HG02938 (cell line): Measurements from ENCODE around the gene HCN2.
A peak's percentile ranks its signal among the peaks of the same experiment; 100 is the strongest.

Source experiments
- ATAC-seq: cut with Tn5 transposase; IDR thresholded peaks from one replicate; pipeline ENCODE4 v1.9.1; 2021; ENCODE audit warnings: mild to moderate bottlenecking, moderate library complexity; ENCODE audit not compliant: unreplicated experiment

Gene HCN2

DNA sequence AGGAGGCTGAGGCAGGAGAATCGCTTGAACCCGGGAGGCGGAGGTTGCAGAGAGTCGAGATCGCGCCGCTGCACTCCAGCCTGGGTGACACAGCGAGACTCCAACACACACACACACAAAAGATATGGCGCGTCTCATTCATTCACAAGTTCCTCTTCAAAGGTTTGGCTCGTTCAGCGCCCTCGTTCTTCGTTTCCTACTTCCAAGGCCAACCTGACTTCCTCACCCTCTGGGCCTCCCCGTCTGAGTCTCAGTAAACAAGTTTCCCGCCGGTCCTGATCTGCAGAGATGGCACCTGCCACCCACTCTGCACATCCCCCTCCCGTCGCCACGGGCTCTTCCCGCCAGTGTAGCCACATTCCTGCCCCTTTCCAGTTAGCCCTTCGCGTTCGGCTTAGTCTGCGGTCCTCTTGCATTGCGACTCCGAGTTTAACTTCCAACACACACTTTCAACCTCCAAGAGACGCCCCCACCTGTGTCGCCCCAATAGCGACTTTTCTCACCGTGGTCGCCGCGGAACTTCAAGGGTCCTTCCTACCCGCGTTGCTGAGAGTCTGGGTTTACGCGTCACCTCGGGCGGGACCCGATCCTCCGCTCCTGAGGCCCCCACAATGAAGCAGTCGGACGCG, 18.6 kb upstream of the HCN2 start:
- no peak for ATAC-seq

DNA sequence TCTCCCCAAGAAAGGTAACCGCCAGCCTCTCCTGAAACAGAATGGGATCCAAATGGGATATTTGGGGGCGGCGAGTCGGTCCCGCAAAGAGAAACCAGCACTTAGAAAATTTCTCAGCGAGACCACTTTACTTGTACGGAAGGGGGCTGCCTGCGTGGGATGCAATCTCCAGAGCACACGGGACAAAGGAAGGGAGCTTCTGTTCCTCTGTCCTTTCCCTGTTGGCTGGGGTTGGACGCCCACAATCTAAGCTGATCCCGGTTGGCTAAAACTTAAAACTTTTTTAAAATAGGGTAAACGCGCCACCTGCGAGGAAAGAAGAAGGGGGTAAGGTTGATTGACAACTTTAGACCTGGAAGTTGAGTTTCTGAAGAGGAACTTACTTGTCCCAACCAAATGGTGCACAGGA, 18.1 kb upstream of the HCN2 start:
- ATAC-seq = peak; percentile 2

DNA sequence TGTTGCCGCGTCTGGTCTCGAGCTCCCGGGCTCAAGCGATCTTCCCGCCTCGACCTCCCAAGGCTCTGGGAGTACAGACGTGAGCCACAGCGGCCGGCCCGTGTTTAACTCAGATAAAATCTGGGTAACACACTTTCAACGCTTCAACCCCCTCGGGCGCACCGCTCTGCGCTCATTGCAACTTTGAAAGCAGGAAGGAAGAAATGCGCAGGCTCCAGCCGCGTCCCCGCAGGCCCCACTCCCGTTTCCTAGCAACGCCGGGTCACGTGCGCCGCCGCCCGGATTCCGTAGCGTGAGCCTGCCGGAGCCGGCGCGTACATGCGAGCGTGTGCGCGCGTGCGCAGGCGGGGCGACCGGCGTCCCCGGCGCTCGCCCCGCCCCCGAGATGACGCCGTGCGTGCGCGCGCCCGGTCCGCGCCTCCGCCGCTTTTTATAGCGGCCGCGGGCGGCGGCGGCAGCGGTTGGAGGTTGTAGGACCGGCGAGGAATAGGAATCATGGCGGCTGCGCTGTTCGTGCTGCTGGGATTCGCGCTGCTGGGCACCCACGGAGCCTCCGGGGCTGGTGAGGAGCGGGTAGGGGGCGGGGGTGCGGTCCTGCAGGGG, 17.4 kb upstream of the HCN2 start, which contains the start of gene BSG:
Gene BSG (plus strand): TSS at position 457 of the 603 bp plus-strand sequence. CDS start 39 bp downstream, at position 496.
- ATAC-seq = peak; percentile 64

DNA sequence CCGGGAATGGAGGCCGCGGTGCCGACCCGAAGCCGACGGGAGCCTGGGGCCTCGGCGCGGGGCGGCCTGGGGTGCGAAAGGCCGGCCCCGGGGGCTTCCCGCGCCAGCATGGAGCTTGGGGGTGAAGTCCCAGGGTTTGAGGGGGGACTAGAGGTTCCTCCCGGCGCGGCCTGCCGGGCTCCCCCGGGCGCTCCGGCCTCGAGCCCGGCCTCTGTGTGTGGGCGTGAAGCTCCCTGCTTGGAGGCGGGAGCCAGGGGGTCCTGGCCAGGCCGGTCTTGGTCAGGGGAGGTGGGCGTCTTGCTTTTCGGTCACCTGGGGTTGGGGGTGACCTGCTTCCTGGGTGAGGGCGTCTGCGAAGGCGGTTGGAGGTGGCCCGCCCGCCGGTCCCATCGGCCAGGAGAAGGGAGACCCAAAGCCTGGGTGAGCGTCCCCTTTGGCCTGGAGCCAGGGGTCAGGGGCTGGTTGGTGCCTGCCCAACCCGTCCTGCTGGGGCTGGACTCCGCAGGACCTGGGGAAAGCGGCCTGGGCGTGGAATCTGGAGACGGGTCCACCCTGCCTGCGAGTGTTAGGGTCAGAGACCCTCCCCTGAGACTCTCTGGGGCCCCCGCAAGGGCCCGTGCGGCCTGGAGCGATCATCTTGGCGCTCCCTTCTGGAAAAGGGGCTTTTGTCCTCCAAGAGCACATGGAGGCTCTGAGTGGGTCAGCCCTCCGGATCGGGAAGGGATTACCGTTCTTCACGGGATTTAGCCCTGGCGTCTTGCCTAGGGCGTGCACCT, 16.8 kb upstream of the HCN2 start:
- ATAC-seq = no peak

DNA sequence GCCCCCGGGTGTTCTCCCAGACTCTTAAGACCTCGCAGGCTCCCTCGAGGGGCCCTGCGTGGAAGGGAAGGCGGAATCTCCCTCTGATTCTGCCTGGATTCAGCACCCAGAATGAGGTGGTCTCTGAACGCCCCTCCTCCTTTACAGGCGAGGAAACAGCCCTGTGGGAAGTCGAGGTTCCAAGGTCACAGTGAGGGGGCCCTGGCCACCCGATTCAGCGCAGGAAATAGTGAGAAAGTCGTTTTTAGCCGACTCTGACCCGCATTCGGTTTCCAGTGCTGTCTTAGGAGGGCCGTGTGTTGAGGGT, 16.2 kb upstream of the HCN2 start:
- ATAC-seq = no peak

DNA sequence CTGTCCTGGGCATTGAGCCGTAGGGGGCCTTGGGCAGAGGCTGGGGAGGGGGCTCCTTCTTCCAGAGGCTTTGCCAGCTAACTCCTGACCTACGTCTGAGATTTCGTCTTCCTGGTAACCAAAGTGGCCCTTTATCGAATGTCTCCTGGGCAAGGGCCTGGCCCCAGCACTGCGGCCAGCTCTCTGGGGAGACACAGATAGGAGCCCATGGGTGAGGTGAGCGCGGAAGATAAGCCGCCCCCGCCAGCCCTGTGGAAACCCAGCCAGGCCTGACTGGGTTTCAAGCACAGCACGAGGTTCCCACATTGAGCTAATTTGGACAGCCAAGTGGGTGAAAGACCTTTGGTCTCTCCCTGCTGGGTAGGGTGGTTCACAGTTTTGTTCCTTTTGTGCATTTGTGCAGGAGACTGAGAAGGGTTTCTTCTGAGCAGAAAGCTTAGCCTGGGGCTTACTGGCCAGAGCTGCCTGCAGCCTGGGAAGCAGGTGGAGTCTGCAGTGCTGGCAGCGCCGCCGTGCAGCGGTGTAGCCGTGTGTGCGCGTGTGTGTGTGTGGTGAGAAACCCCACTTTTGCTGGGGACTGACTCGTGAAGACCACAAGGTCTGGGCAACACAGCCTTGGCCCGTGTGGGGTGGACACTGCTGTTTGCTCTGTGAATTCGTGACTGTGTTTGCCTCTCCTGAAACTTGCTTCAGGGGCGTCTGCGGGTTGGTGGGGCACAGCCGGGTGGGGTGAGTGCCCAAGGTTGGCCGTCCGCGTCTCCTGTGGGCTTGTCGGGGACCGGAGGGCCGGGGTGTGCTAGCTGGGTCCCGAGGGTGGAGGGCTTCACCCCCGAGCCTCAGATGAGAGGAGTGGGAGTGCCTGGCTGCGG, 14.8 kb upstream of the HCN2 start:
- no peak for ATAC-seq

DNA sequence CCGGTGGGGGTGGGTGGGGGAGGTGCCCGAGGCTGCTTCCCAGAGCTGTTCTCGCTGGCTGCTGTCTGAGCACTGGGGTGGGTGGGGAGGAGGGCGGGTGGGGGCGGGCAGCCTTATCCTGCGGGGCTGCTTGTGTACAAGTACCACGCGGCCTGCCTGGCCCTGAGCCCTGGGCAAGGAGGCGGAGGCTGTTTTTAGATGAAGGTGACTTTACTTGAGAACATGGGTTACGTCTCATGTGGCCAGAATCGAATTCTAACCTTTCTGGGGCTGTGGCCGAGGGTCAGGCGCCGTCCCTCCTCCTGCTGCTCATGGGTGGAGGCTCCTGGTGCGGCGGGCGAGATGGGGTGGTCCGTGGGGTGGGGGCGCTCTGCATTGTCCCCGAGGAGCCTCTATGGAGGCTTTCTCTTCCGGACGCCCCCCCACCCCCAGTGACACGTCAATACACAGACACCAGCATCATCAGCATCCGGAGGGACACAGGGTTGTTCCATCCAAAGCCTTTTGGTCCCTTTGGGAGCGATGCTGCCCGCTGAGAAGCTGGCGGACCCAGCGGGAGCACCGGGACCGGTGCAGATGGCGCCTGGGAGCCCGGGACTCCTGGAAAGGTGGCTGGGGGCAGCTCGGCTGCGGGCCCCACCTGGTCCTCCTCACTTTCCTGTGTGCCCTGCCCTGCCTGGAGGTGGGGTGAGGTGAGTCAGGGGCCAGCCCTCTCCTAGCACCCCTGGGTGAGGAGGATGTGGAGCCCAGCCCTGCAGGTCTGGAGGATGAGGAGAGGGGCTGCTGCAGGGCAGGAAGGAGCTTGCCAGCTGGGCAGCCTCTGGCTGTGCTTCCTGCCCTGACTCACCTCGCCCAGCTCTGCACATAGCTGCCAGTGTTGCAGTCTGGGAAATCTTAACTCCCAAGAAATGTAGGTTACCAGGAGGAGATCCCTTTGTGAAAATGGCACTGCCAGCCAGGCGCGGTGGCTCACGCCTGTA, 13.9 kb upstream of the HCN2 start:
- no peak for ATAC-seq

DNA sequence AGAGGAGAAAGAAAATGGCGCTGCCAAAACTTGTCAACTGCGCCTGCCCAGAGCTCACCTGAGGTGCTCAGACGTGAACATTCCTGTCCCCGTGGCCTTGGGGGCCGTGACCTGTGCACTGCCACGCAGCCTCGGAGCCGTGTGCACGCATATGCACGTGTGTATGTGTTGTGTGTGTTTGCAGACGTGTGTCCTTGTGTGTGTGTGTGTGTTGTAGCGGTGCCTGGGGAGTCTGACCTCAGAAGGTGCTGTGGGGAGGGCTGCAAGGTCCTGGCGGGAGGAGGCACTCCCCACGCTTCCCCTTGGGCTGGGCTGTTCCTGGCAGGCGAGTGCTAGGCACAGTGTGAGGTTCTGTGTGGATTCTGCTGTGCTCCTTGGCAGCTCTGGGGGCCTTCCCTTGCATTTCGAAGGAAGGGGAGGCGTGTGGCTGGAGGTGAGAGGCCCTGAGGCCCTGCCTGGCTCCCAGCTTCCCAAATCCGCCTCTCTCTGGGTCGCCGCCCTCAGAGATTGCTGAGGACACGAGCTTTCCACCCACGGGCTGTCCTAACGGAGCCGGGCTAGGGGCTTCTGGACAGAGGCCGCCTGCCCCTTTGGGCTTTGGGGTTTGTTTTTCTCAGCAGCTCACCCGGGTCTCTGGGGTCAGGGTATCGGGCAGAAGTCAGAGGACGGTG, 12.8 kb upstream of the HCN2 start:
- ATAC-seq = no peak

DNA sequence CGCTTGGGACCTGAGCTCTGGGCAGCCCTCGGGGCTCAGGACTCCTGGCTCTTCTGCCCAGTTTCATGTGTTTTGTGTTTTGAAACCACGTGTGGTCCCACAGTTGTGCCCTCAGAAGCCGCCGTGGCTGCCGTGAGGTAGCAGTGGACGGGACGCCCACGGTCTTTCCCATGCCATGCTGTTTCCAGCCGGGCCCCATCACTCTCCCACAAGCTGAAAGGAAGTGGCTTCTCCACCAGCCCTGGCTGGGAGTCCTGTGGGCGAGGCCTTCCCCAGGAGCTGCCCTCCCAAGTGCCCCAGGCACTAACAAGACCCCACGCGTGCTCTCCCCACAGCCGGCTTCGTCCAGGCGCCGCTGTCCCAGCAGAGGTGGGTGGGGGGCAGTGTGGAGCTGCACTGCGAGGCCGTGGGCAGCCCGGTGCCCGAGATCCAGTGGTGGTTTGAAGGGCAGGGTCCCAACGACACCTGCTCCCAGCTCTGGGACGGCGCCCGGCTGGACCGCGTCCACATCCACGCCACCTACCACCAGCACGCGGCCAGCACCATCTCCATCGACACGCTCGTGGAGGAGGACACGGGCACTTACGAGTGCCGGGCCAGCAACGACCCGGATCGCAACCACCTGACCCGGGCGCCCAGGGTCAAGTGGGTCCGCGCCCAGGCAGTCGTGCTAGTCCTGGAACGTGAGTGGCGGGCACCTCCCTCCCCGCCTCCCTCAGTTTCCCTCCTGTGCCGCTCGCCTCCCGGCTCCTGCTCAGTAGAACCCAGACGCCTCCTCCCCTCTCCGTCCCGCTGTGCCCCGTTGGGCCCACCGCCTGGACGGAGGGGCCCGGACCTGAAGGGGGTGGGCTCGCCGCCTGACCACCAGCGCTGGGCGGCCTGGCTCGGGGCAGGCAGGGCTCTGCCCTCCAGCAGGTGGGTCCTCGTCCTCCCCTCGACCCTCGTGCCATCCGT, 12.0 kb upstream of the HCN2 start:
- no peak for ATAC-seq

DNA sequence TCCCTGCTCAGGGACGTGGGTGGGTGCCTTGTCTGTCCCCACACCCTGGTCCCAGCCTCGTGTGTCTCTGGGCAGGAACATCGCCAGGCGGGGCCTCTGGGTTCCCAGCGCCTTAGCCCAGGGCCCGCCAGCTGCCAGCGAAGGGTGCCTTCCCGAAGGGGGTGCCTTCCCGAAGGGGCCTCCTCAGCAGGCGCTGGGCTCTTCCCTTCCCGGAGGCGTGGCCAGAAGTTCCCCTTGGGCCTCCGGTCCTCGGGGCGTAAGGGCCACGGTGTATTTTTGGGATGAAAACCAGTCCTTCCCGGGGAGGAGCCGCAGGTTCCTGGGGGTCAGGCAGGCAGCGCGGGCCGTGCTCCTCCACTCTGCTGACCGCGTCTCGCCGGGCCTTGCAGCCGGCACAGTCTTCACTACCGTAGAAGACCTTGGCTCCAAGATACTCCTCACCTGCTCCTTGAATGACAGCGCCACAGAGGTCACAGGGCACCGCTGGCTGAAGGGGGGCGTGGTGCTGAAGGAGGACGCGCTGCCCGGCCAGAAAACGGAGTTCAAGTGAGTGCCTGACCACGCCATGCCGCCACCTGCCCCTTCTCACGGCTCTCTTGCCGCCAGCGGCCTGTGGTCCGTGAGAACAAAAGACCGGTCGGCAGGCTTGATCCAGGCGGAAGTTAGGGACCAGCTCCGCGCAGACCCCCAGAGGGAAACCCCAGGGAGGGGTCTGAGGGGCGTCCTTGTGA, 10.4 kb upstream of the HCN2 start:
- no peak for ATAC-seq

DNA sequence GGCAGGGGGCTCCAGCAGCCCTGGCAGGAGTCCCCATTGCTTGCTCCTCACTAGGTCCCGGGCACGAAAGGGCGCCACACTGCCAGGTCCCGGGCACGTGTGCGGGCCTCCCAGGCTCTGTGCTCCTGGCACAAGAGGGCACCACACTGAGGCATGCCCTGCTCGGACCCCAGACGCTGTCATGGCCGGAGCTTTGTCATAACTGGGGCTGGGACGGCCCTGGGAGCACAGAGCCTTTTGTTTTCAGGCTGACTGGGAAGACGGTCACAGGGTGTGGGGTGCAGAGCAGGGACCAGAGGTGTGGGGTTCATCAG, 9.9 kb upstream of the HCN2 start:
- no peak for ATAC-seq

DNA sequence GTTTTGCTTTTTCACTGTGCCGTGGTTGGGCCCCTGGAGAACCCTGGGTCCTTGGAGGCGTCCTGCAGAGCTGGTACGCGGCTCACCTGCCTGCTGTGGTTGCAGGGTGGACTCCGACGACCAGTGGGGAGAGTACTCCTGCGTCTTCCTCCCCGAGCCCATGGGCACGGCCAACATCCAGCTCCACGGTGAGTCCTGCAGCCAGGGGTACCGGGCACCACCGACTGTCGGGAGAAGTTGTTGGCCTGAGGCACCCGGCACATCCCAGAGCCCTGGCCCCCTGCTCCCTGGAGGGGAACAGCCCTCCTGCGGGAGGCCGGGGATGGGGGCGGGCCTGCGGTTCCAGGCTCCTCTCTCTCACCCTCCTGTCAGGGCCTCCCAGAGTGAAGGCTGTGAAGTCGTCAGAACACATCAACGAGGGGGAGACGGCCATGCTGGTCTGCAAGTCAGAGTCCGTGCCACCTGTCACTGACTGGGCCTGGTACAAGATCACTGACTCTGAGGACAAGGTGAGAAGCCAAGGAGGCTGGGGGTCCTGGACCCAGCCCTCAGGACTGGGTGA, 9.3 kb upstream of the HCN2 start:
- no peak for ATAC-seq

DNA sequence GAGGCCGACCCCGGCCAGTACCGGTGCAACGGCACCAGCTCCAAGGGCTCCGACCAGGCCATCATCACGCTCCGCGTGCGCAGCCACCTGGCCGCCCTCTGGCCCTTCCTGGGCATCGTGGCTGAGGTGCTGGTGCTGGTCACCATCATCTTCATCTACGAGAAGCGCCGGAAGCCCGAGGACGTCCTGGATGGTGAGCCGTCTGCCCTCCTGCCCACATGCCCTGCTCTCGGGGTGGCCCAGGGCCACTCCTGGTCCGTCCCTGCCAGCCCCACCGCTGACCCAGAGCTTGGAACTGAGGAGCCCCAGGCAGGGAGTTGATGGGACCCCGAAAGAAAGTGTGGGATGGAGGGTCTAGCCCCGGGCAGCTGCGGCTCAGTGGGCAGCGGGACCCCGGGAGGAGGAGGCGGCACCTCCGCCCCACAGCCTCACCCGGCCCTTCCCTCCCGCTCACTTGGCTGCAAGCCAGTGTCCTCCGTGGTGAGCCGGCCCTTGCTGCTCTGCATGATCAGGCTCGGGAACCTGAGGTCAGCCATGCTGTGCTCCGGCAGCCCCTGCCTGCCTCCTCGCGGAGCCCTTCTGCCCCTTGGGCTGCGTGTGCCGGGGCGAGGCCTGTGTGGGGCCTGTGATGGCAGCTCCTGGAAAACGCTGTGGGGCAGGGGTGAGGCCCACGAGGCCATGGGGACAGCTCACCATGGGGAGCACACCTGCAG, 8.1 kb upstream of the HCN2 start:
- no peak for ATAC-seq

DNA sequence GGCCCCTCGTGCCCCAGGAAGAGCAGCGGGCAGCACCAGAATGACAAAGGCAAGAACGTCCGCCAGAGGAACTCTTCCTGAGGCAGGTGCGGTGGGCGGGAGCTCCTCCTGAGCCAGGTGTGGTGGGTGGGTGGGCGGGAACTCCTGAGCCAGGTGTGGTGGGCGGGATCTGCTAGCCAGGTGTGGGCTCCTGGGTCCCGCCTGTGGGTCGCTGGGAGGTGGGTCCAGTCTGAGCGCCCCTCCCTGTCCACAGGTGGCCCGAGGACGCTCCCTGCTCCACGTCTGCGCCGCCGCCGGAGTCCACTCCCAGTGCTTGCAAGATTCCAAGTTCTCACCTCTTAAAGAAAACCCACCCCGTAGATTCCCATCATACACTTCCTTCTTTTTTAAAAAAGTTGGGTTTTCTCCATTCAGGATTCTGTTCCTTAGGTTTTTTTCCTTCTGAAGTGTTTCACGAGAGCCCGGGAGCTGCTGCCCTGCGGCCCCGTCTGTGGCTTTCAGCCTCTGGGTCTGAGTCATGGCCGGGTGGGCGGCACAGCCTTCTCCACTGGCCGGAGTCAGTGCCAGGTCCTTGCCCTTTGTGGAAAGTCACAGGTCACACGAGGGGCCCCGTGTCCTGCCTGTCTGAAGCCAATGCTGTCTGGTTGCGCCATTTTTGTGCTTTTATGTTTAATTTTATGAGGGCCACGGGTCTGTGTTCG, 7.0 kb upstream of the HCN2 start:
- ATAC-seq = no peak

DNA sequence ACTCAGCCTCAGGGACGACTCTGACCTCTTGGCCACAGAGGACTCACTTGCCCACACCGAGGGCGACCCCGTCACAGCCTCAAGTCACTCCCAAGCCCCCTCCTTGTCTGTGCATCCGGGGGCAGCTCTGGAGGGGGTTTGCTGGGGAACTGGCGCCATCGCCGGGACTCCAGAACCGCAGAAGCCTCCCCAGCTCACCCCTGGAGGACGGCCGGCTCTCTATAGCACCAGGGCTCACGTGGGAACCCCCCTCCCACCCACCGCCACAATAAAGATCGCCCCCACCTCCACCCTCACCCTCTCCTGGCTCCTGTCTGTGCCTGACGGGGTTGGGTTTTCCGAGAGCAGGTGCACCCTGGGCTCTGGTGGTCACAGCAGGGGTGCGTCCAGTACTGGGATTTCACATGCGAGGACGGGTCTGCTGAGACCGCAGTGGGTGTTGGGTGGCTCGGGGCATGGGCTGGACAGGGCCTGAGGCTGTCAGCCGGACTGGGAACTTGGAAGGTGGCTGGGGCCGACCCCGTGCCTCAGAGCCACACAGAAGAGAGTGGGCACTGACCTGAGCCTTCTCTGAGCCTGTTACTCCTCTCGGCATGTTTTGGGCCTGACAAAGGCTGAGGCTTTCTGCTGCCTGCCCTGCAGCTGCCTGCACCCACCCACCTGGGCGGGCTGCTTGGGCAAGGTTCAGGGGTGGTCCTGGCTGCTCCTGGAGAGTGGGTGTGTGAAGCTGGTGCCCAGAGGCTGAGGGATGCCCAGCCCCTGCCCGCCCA, 6.3 kb upstream of the HCN2 start:
- no peak for ATAC-seq

DNA sequence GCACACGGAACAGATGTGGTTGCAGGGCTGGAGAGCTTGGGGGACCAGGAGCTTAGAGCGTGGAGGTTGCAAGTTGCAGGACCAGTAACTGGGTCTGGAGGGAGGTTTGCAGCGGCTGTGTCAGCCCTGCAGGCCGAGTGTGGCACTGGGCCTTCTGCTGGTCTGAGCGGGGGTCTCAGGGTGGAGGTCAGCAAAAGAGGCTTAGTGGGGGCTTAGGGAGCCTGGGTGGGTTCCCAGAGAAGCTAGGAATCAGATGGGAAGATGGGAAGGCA, 5.8 kb upstream of the HCN2 start:
- no peak for ATAC-seq
